NCI-H1092 treated with DMSO at 0.1 percent for 48 hours (cell line): ENCODE measurements around the gene MMP14.
"Not testable (repeated sequence)": the region's sequence is repeated elsewhere in the genome, so short reads cannot be mapped to it uniquely, and the experiment has no call there.

Experiments
- DNase-seq: peaks from one replicate; lab custom pipeline; 2025; lab: John Stamatoyannopoulos, UW

Gene MMP14

DNA sequence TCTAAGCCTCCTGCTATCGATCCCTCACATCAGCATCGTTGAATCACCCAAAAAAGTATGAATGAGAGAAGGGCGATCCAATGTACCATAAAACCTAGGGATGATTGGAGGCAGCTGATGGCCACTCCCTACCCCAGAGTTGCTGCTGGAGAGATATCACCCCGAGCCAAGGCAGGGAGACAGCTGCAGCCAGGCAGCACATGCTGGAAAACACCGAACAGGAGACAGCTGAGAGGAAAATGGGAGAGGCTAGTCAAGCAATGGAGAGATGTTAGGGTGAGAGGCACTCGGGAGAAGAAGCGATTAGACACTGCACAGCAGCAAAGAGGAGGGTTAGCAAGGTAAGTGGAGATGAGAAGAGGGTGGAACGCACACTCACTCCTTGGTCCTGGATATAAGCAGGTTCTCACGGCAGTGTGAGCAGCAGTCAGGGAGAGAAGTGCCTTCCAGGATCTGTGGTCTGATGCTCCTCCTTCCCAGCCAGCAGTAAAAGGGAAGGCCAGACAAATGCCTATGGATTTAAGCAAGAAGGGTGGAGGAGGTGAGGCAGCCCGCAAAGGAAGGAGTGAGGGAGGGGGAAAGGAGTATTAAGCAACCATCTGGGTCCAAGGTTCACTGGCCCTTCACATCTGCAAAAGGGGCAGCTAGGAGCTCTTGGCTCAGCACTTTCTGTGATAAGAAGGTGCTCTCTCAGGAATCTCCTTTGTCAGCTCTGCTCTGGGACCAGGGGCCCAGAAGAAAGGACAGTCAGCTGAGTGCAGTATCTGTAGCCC, 21.3 kb upstream of the MMP14 start, which contains the start of gene SLC7A7:
SLC7A7 (minus strand) TSS at position 495 of the 773 bp plus-strand sequence. CDS start 2,037 bp downstream, outside the sequence.
- no peak for DNase-seq

DNA sequence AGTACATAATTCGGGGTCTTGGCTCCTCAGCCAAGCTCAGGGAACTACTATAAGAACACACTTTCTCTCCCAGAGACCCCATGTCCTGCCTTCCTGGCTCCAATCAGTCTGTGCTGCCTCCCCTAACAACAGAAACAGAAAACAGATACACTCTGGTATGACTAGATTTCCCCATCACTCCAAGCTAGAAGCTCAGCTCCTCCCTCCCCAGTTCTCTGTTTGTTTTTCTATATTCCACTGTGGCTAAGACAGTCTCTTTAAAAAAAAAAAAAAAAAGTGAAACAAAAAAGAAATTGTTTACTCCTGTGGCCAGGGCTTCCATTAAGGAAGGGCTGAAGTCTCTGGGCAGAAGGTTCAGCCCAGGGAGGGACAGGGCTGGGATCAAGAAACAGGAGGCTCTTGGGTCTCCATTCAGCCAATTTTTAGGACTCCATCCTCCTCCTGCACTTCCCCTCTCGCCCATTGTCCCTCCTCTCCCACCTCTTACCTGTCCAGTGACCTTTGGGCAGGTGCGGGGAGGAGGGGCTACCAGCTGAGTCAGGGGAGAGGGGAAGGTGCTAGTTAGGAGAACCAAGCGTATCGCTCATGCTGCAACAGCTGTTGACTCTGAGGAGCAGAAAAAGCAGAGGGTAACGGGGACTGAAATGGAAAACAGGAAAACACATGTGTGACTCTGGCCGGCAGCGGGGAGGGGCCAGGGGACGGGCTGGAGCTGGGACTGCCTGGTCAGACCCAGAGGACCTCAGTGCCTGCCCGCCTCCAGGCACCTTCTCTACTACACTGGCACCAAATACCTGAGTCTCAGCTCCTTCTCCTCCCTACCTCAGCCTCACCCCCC, 17.0 kb upstream of the MMP14 start:
- no peak for DNase-seq

DNA sequence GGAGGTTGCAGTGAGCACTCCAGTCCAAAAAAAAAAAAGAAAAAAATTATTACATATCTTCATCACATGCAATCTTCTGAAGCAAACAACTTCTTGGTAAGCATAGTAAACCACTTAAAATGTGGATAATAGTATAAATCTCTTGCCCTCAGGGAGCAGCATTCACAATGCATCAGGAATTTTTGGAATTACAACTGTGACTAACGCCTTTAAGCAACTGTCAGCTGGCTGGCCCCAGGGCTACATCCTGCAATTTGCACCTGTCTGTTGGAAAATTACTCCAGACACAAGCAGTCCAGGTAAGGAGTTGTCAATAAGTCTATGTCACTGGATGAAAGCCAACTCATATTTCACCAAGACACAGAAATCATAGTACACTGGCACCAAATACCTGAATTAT, 15.7 kb upstream of the MMP14 start:
- no peak for DNase-seq

DNA sequence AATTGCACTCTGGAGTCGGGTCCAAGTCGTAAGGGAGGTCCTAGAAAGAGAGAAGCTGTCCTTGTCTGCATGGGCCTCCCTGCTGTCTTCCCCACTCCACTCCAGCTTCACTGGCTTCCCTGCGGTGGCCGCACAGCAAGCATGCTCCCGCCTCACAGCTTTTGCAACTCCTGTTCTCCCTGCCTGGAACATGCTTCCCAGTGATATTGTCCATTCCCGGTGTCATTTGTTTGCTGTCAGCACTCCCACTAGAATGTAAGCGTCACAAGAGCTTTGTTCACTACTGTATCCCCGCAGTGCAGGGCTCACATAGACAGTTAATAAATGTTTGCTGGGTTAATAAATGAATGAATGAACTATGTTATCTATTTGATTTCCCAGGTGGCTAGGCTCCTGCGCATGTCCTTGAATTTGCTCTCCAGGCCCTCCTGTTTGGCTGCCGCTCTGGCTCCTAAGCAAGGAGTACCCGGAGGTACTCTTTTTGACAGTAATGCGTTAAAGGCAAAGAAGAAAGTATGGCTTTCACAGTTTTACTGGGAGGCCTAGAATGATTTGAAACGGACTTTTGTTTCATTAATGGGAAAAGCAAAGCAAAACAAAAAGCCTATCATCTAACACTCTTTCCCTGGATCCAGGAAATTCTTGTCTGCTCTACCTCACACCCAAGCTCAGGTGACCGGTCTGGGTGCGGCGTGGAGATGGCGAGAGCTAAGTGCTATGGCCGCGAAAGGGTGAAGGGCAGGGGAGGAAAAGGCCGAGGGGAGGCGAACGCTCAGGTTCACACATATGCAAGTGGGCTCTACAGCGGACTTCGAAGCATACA, 15.0 kb upstream of the MMP14 start:
- DNase-seq: no peak

DNA sequence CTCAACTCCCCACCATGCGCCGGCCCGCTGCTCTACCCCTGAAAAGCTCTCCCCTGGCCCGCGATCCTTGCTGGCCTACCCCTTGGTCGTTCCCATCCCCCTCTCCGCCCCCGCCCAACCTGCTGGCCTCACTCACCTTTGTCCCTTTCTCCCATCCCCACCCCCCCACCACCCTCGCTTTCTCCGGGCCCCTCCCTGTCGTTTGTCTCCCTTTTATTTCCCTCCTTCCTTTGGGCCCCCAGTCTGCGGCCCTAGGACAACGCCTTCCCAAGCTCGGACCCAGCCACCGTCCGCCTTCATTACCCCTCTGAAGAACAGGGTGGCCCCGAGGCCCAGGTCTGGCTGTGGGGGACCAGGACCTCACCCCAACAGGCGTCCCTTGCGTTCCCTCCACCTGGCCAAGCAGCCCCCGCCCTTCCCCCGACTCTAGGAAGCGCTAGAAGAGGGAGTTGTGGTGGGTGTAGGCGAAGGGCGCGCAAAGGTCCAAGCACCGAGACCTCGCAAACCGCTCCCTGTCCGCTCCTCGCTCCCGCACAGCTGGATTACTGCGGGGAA, 14.3 kb upstream of the MMP14 start:
- DNase-seq: no peak

DNA sequence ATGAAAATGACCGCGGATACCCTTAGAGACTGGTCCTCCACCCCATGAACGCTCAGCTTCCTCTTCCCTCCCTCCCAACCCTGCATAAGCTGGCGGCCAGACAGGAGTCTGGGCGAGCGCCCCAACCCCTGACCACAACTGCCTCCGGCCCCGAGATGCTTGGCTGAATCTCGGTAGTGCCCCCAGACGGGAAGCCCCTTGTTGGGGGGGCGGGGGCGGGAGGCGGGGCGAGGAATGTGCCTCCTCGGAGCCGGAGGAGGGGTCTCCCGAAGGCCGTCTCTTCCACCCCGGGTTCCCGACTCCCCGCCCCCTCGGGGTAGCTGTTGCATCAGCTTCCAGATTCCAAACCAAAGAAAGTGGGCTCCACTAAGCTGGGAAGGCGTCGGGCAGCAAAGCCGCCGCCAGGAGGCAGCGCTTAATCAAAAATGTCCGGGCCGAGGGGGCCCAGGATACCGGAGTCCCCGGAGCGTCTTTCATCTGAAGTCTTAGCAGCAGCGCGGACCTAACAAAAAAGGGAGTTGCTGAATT, 13.8 kb upstream of the MMP14 start:
- DNase-seq: peak; percentile 24

DNA sequence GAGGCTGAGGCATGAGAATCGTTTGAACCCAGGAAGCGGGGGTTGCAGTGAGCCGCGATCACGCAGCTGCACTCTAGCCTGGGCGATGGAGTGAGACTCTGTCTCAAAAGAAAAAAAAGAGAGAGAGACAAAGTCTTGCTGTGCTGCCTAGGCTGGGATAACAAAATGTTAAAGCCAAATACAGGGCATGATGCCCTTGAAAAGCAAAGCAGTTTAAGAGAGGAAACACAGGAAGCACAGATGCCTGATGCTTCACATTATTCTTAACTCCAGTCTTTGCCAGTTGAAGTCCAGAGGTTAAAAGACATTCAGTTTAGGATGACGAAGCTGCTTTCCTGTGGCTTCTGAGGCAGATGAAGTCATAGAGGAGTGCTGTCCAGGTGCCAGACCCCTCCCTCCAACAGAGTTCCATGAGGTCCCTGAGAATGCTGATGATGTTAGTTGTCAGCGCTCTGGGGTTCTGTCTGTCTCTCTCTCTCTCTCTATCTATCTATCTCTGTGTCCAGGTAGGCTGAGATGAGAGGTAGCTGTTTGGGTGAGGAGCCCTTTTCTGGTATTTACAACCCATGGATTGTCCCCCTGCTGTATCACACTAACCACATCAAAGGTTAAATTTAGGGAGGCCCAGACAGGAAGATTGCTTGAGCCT, 11.6 kb upstream of the MMP14 start:
- DNase-seq: no peak

DNA sequence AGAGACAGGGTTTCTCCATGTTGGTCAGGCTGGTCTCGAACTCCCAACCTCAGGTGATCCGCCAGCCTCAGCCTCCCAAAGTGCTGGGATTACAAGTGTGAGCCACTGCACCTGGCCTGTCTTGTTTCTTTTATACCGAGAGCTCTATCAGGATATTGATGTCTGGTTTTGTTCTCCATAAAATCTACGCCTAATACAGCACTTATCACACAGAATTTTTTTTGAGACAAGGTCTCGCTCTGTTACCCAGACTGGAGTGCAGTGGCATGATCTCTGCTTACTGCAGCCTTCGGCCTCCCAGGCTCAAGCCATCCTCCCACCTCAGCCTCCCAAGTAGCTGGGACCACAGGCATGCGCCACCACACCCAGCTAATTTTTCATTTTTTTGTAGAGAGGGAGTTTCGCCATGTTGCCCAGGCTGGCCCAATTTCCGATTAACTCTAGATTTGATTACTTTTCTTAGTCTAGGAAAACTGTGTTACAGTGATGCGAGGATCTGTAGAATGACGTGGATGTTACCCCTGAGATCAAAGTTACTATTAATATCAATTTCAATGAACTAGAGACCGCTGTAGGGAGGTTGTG, 7.2 kb upstream of the MMP14 start:
- not testable (repeated sequence) for DNase-seq

DNA sequence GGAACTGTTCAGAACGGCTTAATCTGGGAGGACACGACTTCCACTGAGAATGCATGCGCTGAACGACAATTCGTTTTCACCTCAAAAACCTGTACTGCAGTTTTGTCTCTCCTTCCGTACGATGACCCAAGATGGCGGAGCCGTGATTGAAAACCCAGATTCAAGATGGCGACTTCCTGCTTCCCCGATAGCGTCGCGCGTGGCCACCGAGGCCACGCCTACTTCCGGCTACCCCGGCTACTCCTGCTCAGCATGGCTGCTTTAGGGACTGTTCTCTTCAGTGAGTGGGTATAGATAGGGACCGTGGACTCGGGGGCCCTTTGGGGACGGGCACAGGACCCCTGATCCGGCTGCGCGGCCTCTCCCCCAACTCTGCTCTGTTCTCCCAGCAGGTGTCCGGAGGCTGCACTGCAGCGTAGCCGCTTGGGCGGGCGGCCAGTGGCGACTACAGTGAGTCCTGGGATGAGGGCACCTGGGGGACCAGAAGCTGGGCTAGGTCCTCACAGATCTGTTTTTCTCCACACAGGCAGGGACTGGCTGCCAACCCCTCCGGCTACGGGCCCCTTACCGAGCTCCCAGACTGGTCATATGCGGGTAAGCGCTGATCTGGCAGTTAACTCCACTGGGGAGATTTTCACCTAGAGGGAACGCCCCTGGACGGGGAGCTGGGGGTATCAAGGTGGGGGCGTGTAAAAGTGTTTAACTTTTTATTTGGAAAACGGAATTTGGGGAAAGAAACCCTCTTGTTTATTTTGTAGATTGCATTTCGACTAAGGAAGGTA, 6.5 kb upstream of the MMP14 start, which contains the start of gene MRPL52:
MRPL52 (plus strand) TSS at position 227 of the 782 bp plus-strand sequence; CDS start at position 253, 26 bp downstream.
- DNase-seq: peak; percentile 95

DNA sequence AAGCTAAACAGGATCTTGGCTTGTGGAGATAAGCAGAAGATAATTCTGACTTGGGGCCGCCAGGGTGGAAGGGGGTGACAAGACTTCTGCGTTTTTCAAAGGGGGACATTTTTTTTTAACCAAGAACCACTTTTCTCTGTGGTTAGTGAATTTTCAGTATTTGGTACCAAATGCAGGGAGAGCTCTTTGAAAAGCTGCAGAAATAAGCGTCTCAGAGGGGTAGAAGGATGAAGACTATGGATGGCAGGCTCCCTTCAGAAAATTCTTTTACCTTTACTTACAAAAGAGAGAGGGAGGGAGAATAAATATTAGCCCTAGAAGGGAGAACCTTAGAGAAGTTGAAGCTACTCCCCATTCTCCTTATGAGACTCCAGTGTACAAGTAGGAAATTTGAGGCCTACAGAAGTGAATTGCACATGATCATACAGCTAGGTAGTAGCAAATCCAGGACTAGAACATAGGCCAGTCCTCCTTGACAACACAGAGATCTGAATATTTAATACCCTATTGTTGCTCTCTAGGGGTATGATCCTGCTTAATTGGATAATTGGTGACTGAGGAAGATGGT, 5.9 kb upstream of the MMP14 start:
- DNase-seq: no peak

DNA sequence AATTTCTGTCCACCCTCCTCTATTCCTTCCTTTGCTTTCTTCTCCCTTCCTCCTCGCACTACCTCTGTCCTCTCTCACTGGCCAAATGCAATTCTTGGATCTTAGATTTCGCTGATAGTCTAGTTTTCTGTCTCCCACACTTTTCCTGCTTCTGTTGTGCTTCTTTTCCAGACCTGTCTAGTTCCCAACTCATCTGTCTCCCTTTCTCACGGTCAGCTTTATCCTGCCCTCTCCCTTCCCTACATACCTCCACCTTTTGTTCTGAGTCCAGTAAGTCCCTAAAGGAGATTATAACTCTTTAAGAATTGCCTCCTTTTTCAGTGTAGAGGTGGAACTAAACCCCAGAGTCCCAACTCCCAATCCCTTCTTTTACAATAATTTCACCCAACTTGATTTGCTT, 880 bp upstream of the MMP14 start:
- DNase-seq: no peak

DNA sequence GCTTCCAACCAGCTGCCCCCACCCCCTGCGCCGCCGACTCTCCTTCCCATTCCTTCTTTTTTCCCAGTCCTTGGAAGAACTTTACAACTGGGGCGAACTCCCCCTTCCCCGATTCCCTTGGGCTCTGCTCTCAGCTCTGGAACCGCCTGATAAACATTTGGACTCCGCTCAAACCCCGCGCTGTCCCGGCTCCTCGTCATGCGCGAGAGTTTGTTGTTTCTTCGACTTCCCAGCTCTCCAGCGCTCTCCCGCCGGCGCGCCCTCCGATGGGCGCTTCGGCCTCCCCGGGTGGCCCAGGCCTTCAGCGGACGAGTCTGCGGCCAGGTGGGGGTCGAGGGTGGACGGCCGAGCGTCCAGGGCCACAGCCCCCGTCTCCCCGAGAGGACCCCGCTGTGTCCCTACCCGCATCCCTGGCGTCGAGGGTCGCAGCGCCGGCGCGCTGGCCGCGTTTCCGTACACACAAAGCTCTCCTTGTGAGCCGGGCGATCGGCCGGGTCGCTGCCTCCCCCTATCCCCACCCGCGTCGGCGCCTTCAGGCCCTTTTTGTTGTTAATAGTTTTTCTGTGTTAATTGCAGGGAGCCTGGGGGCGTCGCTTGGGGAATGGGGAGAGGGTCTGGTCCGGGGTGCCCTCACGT, 847 bp downstream of the MMP14 start:
- no peak for DNase-seq

DNA sequence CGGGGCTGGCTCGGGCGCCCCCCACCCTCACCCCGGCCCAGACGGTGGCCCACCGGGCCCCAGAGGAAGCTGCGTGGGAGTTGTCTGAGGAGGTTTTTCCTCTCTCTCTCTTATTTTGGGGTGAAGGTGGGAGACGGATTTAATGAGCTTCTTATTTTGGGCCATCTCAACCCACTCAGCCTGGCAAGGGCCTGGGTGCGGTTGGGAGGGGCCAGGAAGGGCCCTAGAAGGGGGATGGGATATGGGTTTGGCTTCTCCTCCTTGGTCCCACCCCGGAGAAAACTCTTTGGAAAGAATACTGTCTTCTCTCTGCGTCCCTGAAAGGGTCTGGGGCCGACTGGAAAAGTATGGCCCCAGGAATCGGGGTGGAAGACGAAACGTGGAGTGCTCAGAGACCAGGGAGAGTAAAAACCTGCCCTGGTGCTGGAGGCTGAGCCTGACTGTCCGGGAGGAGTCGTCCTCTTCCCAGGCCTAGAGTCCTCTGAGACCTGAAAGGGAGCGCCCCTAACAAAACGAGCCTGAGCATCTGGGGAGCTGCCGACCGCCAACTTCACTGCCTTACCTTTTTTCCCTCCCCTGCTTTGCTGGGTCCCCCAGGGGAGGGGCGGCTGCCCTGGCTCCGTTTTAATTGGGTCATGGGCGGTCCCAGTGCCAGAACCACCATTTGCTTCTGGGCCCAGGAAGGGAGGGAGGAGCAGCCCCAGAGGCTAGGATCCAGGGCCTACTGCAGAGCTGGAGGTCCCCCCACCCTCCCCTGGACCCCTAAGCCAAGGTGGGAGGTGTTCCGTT, 1.6 kb downstream of the MMP14 start:
- no peak for DNase-seq

DNA sequence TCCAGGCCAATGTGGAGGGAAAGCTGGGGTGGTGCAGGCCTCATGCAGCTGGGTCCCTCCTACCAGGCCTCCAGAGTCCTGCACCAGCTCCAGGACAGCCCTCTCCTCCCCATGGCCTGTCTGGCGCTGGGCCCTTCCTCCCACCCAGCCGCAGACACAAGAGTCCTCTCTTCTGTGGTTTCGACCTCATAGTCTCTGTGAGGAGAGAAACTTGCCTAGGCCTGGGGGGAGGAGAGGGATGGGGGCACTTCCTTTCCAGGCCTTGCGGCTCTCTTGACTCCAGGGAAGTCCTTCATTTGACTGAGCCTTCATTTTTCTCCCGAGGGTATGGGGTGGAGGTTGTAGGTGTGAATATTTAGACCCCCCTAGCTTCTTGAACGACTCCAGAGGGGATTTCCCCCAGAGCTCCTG, 2.3 kb downstream of the MMP14 start:
- no peak for DNase-seq

DNA sequence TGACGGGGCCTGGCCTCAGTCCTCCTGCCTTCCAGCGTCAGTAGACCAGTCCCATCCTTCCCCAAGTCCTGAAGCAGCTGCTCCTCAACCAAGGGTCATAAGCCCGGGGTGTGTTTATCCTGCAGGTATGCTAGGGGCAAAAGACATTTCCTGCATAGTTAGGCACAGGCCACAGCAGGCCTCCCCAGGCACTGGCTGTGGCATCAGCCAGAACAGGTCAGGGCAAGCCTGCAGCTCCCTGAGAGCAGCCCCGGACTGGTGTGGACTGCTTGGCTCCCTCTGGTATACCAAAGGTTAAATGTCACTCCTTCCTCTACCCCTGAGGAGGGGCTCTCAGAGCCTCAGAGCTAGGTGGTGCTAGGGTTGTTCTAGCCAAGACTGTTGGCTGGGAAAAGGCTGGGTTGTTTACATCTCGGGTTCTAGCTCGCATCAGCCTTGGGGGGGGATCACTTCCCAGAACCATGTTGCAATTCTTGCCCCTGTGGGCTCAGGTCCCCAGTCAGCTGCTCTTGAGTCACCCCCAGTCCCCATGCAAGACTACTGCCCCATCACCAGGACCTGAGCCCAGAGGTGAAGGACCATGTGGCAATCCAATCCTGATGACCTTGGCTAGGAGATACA, 2.9 kb downstream of the MMP14 start:
- DNase-seq: no peak

DNA sequence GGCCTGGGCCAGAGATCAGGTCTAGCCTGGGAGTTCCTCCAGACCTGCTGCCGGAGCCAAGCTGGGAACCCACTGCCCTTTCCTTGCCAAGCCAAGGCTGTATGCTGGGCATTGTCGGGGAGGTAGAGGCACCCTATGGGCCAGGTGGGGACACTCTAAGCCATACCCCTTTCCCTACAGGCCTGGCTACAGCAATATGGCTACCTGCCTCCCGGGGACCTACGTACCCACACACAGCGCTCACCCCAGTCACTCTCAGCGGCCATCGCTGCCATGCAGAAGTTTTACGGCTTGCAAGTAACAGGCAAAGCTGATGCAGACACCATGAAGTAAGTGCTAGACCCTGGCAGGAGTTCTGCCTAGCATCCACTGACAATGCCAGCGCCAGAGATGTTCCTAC, 4.9 kb downstream of the MMP14 start:
- DNase-seq: no peak

DNA sequence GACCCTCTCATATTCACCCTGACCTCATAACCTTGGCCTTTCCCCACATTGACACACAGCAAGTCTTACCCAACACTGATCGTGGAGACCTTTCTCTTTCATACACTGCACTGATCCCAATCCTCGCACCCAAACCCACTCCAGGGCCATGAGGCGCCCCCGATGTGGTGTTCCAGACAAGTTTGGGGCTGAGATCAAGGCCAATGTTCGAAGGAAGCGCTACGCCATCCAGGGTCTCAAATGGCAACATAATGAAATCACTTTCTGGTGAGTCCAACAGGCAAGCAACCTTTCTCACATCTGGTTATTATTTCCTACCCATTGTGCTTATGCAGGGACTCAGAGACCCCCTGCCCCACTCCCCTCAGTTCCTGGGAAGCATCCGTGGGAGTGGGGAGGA, 5.4 kb downstream of the MMP14 start:
- no peak for DNase-seq
